Stimulated activated memory B cell treated with anti-CD40 and anti-IgM and Interleukin-4, amounts not matched to agents 10 μg/mL and 1 μg/mL and 100 μg/mL, for 72 hours (primary cell): ENCODE measurements around the gene CCDC88C.

Experiments used
- ATAC-seq: fragments of 150-1000 bp; cut with Tn5 transposase; 2 replicates; pipeline ENCODE4 v1.10.0; 2021
- H3K27ac Mint-ChIP-seq: one replicate; pipeline ENCODE4 v1.8.0; 2022; ENCODE audit warnings: mild to moderate bottlenecking, mixed read lengths
- H3K27me3 Mint-ChIP-seq: one replicate; pipeline ENCODE4 v1.8.0; 2022; ENCODE audit warnings: mixed read lengths
- H3K36me3 Mint-ChIP-seq: one replicate; pipeline ENCODE4 v1.8.0; 2022; ENCODE audit warnings: mixed read lengths
- H3K4me1 Mint-ChIP-seq: one replicate; pipeline ENCODE4 v1.8.0; 2022; ENCODE audit warnings: mixed read lengths
- H3K4me3 Mint-ChIP-seq: one replicate; pipeline ENCODE4 v1.8.0; 2022; ENCODE audit warnings: mild to moderate bottlenecking, moderate library complexity, mixed read lengths
- H3K9me3 Mint-ChIP-seq: one replicate; pipeline ENCODE4 v1.8.0; 2022; ENCODE audit warnings: mixed read lengths

The CCDC88C gene

DNA sequence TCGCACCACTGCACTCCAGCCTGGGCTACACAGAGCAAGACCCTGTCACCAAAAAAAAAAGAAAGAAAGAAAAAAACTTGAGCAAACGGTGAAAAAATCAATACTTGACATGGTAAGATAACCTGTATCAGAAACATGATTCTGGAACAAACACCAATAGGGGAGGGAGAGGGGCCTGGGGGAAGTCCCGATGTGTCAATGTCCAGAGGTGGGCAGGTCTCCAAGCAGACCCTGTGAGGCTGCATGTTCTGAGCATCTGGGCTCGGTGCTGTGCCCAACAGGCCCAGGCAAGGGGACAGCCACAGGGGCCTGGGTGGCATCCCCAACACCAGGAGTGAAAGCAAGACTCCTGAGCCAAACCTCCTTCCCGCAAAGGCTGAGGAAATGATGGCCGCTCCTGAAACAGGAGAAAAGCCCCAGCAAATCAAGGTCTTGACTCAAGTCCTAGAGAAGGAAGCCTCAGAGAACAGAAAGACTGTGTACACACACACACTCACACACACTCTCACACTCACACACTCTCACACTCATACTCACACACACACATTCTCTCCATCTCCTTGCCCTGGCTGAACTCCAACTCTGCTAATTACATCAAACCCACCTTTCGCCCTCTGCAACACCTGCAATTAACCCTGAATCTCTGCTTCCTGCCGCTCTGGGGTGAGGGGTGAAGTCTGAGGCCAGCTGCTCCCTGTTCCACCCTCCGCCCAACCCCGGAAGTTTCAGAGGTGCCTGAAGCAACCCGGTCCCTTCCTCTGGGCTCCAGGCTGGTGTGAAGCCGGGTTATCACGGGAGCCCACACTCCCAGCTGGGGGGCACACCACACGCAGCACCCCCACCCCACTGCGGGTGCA, 20.4 kb downstream of the CCDC88C start:
- peak; percentile 77 for ATAC-seq
- Mint-ChIP-seq H3K36me3 (peaks cover 6% of the 10 kb centered on the region), H3K4me1 (peaks cover 91% of the 10 kb centered on the region), H3K27ac (peak overlapping the region; percentile 65), H3K9me3 (no peaks in the 10 kb centered on the region), H3K27me3 (no peaks in the 10 kb centered on the region), H3K4me3 (peak overlapping the region; percentile 67)

DNA sequence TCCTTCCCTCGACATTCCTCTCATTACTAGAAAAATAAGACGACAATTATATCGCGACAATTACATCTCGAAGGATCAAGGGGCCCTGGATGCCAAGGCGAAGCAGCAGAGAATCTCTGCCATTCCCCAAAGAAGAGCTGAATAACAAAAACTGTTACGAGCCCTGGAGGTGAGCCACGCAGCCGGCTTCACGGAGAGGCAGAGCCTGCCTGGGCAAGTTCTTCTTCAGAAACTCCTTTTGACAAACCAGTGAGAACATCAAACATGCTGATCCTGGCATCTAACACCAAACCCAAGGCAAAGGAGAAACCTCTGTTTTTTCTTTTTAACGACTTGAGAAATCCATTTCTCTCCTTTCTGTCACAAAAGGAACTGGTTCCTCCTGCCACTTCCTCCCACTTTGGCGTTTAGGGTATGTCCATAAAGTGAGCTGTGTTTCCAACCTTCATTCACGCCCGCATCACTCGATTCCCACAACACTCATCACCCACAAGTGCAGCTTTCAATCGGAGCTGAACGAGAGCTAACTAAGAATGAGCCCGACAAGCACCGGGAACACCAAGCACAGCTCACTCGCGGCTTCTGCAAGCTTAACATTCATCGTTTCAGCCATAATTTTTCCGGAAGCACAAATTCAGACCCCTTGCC, 21.5 kb downstream of the CCDC88C start:
- Mint-ChIP-seq H3K27ac (peak overlapping the region; percentile 65), H3K4me3 (peak overlapping the region; percentile 40), H3K9me3 (no peaks in the 10 kb centered on the region), H3K4me1 (peaks cover 98% of the 10 kb centered on the region), H3K36me3 (peaks cover 6% of the 10 kb centered on the region), H3K27me3 (no peaks in the 10 kb centered on the region)
- ATAC-seq: no peak

DNA sequence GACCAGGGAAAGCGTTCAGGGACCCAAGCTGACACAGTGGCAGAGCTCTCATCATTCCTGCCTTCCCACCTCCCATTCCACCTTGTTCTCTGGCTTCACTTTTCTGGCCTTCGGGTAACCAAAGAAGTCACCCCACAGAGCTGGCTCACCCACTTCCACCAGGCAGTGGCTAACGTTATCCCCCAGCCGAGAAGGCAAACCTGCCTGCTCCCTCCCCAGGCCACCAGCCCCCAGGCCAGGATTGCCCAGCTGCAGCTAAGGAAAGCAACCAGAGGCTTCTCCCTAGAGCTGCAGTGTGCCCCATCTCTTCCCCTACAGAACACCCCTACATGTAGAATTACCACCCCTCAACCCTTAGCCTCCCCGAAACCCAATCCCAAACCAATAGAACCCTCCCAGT, 22.2 kb downstream of the CCDC88C start:
- Mint-ChIP-seq H3K4me1 (peaks cover 99% of the 10 kb centered on the region), H3K9me3 (no peaks in the 10 kb centered on the region), H3K27ac (peak overlapping the region; percentile 65), H3K27me3 (no peaks in the 10 kb centered on the region), H3K4me3 (no peak overlapping the region), H3K36me3 (peaks cover 6% of the 10 kb centered on the region)
- ATAC-seq: no peak

DNA sequence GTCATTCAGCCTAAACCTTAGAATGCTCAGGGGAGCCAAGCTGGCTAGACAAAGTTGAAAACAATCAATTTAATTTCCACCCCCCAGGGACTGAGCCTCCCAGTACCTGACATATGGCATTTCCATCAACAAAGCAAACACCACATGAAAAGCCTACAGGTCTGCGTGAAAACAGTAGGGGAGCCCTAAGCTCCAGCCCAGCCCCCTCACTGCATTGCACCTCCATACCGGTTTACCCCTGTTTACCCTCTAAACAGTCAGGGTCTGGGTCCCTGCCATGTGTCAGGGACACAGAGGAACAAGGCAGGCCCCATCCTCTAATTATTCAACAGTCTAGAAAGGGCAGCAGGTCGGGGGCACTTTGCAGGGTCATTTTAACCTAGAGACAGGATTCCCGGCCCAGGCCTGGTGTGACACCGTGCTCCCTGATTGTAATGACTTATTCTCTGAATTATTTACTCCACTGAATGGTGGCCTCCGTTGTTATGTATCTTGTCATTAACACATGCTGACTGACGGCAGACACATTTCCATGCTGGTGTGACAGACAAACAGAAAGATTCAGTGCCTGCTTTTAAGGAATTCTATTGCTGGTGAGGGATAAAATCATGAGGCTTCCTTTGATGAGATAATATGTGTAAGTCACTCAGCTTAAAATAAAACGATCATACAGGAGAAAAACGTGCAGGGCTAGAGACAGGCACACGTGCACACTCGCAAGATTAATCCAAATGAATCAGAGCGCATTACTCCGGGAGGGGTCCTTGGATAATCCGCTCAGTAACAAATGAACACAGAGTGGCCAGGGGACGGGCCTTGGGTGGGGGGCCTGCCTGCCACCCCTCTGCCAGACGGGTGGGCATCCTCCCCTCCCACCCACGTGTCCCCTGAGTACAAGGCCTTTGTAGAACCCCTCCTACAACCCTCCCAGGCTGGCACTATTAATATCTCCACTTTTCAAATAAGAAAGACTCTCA, 23.2 kb downstream of the CCDC88C start:
- Mint-ChIP-seq H3K4me3 (no peak overlapping the region), H3K4me1 (peaks cover 98% of the 10 kb centered on the region), H3K27ac (peak overlapping the region; percentile 65), H3K27me3 (no peaks in the 10 kb centered on the region), H3K9me3 (no peaks in the 10 kb centered on the region), H3K36me3 (peaks cover 6% of the 10 kb centered on the region)
- ATAC-seq: no peak

DNA sequence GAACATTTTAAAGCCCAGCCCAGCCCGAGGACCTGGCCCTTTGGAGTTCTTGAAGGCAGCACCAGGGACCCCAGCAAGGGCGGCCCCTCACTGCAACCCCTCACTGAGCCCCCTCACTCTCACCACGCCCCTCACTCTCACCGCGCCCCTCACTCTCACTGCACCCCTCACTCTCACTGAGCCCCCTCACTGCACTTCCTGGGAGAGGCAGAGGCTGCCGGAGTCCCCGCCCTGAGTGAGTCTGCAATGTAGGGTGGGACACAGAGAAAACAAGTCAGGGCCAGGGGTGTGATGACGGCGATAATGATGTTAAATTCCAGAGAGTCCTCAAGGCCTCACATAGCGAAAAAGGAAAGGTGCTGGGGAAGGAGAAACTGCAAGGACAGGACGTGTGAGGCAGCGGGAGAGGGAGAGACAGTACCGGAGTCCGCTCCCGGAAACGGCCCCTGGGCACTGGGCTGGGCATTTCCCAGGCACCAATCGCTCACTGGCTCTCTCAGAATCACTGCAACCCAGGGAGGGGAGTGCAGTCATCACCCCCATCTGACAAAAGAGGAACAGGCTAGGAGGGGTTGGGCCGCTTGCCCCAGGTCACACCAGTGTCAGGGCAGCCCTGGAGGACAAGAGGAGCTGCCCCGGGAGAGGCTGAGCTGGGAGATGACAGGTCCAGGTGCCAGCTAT, 24.9 kb downstream of the CCDC88C start:
- H3K27me3 Mint-ChIP-seq: no peaks in the 10 kb centered on the region
- H3K27ac Mint-ChIP-seq: peak overlapping the region; percentile 65
- peak; percentile 62 for ATAC-seq
- peaks cover 6% of the 10 kb centered on the region for H3K36me3 Mint-ChIP-seq
- no peak overlapping the region for H3K4me3 Mint-ChIP-seq
- peaks cover 98% of the 10 kb centered on the region for H3K4me1 Mint-ChIP-seq
- H3K9me3 Mint-ChIP-seq: no peaks in the 10 kb centered on the region

DNA sequence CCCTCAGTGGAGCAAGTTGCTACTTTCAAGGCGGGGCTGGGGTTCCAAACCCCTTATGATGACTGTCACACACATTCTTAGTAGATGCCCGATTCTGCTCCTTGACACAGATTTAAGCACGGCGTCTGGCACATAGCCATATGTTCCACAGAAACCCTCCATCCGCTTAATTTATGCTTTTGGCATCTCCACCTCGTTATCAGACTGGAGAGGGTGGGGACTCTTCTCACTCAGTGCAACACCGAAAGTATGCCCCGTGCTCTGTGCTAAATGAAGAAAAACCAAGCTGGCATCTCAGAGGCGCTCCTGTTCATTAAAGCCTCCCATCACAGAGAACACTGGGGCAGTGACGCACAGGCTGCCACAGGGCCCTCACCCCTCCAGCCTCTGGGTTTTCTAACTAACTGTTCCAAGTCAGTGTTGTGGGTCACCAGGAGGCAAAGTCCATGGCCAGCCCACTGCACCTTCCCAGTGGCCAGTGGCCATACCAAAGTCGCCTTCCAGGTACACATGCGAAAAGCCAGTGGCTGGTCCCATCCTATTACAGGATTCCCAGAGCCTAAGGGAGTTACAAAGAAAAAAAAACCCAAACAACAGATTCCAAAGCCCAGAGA, 27.3 kb downstream of the CCDC88C start:
- Mint-ChIP-seq H3K27ac (peak overlapping the region; percentile 65), H3K36me3 (peaks cover 6% of the 10 kb centered on the region), H3K4me3 (no peak overlapping the region), H3K4me1 (peaks cover 81% of the 10 kb centered on the region), H3K9me3 (no peaks in the 10 kb centered on the region), H3K27me3 (no peaks in the 10 kb centered on the region)
- no peak for ATAC-seq

DNA sequence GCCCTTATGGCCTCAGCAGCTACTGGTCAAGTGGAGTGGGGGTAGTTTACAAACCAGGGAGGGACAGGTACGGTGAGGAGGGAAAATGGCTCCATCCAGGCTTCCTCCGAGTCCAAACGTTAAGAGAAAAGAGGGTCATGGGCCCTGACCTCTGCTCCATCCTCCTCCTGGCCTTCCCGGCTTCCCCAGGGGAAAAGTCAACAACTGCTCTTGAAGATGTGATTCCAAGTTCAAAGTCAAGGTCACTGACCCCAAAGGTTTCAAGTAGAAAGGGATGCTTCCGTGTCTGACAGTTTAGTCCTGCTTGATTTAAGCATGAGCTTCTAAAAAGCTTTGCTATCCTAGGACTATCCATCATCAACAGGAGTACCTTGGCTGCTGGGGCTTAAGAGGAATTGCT, 28.5 kb downstream of the CCDC88C start:
- ATAC-seq: no peak
- Mint-ChIP-seq H3K4me3 (no peak overlapping the region), H3K4me1 (peaks cover 81% of the 10 kb centered on the region), H3K36me3 (peaks cover 8% of the 10 kb centered on the region), H3K27me3 (no peaks in the 10 kb centered on the region), H3K9me3 (no peaks in the 10 kb centered on the region), H3K27ac (peak overlapping the region; percentile 75)

DNA sequence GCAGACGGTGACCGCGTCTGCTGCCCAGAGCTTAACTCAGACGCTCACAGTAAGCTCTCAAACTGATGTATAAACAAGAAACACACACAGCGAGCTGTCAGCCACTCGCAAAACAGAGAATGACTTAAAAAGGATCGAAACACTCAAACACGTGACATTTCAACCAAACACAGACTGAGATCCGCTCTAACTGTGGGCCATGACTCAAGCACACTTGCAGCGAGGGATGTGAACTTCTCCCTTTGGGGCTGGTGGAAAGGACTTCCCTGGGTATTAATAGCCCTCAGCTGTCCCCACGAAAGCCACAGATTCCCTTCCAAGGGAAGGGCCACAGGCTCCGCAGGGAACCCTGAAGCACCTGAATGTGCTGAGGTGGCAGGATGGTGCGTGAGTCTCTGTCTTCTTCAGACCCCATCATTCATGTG, 29.1 kb downstream of the CCDC88C start:
- peak overlapping the region; percentile 21 for H3K4me3 Mint-ChIP-seq
- peak overlapping the region; percentile 75 for H3K27ac Mint-ChIP-seq
- H3K4me1 Mint-ChIP-seq: peaks cover 81% of the 10 kb centered on the region
- ATAC-seq: peak; percentile 85
- H3K27me3 Mint-ChIP-seq: no peaks in the 10 kb centered on the region
- H3K36me3 Mint-ChIP-seq: peaks cover 11% of the 10 kb centered on the region
- H3K9me3 Mint-ChIP-seq: no peaks in the 10 kb centered on the region

DNA sequence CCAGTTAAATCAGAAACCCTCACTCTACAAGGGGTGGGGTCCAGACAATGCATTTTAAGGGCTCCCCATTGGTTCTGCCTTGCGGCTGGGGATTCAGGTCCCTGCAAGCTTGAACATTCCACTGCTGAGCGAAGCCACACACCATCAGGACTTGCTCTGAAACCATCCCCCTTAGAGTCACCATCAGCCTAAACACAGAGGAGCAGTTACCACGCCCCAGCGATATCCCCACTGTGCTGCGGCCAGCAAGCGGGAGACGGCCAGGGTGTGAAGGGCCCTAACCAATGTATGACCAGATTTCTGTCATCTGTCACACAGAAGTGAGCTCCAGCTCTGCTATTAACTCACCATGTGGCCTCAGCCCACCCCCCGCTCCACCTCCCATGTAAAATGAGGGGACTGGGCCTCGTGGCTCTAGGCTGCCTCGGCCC, 29.7 kb downstream of the CCDC88C start:
- Mint-ChIP-seq H3K27me3 (no peaks in the 10 kb centered on the region), H3K4me1 (peaks cover 81% of the 10 kb centered on the region), H3K9me3 (no peaks in the 10 kb centered on the region), H3K27ac (peak overlapping the region; percentile 75), H3K36me3 (peaks cover 11% of the 10 kb centered on the region), H3K4me3 (no peak overlapping the region)
- no peak for ATAC-seq

DNA sequence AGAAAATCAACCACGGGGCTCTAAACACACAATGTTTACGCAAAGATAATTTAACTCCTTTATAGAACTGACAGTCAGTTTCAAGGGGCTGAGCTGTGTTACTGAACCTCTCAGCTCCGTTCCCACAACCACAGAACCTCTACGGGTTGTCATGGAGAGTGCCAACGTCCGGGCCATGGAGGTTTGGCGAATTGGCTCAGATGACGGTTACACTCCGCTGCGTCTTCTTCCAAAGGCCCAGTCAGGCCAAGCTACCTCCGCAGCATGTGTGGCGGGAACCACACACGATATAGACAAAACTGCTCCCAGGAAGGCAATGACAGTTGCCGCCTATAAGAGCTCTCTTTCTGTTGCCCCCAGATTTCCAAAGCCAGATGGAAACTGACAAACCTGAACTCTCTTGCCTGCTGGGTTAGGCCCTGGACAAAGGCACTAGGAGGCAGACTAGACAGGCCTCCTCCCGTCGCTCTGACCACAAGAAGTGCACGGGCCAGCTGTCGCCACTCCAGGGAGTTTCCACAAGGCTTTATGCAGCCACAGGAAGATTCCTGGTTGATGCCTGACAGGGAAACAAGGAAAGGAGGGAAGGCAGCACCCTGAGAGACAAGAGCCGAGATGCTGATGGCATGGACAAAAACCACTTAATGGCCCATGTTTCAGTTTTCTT, 30.3 kb downstream of the CCDC88C start:
- Mint-ChIP-seq H3K4me3 (no peak overlapping the region), H3K27me3 (no peaks in the 10 kb centered on the region), H3K9me3 (no peaks in the 10 kb centered on the region), H3K27ac (peak overlapping the region; percentile 75), H3K4me1 (peaks cover 81% of the 10 kb centered on the region), H3K36me3 (peaks cover 12% of the 10 kb centered on the region)
- ATAC-seq: no peak

DNA sequence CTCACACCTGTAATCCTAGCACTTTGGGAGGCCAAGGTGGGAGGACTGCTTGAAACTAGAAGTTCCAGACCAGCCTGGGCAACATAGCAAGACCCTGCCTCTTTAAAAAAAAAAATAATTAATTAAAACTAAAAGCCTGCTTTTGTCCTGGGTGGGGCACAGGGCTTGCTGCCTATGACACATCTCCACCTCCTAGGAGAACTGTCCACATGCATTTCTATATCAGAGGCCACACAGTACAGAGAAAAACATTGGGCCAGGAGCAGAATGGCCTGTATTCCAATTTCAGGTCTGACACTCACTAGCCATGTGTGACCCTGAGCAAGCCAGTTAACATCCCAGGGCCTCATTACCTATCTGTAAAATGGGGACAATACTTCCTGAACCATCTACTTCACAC, 31.9 kb downstream of the CCDC88C start:
- no peak overlapping the region for H3K4me3 Mint-ChIP-seq
- no peak overlapping the region for H3K27ac Mint-ChIP-seq
- no peaks in the 10 kb centered on the region for H3K9me3 Mint-ChIP-seq
- H3K4me1 Mint-ChIP-seq: peaks cover 81% of the 10 kb centered on the region
- H3K36me3 Mint-ChIP-seq: peaks cover 24% of the 10 kb centered on the region
- no peaks in the 10 kb centered on the region for H3K27me3 Mint-ChIP-seq
- no peak for ATAC-seq

DNA sequence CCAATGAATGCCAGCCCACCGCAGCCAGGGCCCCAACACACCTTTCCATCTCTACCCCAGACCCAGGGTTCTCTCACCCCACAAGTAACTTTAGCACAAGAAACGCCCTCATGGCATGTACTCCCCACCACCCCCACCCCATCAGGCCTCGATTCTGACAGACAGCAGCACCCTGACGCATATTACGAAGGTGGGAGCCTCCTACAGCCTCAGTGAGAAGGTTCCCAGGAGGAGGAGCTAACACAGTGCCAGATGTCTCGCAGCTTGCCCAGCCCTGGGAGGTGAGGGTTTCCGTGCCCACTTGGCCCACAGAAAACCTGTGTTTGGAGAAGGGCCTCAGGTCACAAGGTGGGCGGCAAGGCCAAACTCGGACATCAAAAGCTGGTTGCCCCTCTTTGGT, 32.4 kb downstream of the CCDC88C start:
- H3K36me3 Mint-ChIP-seq: peaks cover 24% of the 10 kb centered on the region
- ATAC-seq: no peak
- H3K4me1 Mint-ChIP-seq: peaks cover 81% of the 10 kb centered on the region
- peak overlapping the region; percentile 64 for H3K27ac Mint-ChIP-seq
- no peaks in the 10 kb centered on the region for H3K9me3 Mint-ChIP-seq
- H3K27me3 Mint-ChIP-seq: no peaks in the 10 kb centered on the region
- H3K4me3 Mint-ChIP-seq: no peak overlapping the region

DNA sequence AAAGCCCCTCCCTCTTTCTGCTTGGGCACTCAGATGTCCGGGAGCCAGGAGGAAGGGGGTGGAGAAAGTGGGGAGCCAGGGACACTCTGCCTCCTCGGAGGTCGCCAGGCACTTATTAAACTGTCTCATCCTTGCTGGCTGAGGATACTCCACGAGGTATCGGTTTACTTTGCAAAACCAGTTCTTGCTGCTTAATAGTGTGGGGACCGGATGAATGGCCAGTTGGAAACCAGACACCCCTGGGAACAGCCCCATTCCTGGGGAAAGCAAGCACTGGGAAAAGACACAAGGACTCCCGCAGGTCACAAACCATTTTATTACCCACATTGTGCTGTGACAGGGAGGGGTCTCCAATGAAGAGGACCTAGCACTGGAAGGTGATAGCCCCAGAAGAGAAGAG, 34.2 kb downstream of the CCDC88C start:
- no peak for ATAC-seq
- Mint-ChIP-seq H3K36me3 (peaks cover 24% of the 10 kb centered on the region), H3K4me1 (peaks cover 82% of the 10 kb centered on the region), H3K27me3 (no peaks in the 10 kb centered on the region), H3K9me3 (no peaks in the 10 kb centered on the region), H3K4me3 (no peak overlapping the region), H3K27ac (peak overlapping the region; percentile 64)
